ENCODE results near the gene SERPINB1.
A peak's percentile ranks its signal among the peaks of the same experiment; 100 is the strongest.
"Not testable (repeated sequence)": the region's sequence is repeated elsewhere in the genome, so short reads cannot be mapped to it uniquely, and the experiment has no call there.

Gene SERPINB1

DNA sequence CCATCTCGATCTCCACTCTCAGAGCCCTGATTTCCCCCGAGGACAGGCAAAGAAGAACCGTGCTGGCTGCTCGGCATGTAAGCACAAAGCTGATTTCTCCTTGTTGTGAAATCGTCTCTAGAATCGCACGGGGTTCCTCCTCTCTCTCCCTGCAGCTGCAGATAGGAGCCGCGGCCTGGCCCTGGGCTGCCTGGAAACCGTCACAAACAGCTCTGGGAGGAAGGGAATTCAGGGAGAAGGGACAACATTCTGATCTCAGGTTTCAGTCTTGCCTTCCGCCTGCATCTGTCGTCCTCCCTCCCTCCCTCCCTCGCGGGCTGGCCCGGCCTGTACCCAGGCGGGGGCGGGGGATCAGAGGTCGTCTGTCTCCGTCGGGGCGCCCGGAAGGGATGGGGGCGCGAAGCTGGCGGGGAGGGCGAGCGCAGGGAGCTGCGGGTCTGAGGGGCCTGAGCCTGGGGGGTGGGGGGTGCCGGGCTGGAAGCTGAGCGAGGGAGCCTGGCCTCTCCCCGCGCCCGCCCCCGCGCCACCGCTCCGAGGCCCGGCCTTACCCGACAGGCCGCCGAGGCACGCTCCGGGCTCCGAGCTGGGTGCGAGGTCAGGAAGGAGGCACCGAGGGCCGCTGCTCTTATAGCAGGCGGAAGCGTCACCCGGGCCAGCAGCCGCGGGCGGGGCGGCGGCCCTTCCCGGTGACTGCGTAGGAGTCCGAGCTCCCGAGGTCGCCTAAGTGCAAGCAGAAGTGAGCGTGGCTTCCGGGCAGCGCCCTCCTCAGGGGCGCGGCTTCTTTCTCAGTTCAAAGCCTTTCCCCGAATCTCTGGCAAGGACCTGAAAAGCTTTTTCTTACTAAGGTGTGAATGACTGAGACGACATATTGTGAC is at the start of gene SERPINB1:
TSS of gene SERPINB1 (minus strand) at position 600 of the 875 bp plus-strand sequence. CDS start 1,277 bp downstream, outside the sequence.
- DNase-seq, result peak; percentile 92

DNA sequence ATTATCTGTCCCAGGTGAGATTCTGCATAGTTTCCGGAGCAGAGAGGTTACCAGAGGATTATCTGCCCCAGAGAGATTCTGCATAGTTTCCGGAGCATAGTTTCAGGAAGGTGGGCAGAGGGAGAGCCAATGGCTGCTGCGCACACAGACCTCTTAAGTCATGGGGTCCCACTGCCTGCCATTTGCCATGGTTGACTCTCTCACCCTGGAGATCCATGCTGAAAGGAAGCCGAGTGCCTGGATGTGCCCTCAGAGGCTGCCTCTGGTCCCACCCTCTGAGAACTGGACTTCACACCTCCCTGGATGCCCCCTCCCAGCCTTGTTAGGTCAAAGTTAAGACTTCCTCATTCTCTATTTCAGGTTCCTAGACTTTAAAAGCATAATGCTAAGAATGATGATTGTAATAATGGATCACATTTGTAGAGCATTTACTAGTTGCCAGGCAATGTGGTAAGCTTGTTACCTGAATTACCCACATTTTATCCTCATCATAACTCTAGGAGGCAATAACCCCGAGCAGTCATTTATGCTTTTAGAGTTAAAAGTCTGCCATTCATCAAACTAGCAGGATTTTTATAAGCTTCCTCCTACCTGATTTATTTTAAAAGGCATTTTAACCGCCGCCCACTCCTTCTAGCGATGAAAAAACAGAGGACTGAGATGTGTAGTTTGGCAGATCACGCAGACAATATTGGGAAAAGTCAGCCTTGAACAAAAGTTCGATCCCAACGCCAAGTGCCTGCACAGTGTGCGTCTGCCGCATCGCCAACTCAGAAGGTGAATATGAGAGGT is 49.5 kb upstream of the SERPINB1 start:
- DNase-seq, result no peak

DNA sequence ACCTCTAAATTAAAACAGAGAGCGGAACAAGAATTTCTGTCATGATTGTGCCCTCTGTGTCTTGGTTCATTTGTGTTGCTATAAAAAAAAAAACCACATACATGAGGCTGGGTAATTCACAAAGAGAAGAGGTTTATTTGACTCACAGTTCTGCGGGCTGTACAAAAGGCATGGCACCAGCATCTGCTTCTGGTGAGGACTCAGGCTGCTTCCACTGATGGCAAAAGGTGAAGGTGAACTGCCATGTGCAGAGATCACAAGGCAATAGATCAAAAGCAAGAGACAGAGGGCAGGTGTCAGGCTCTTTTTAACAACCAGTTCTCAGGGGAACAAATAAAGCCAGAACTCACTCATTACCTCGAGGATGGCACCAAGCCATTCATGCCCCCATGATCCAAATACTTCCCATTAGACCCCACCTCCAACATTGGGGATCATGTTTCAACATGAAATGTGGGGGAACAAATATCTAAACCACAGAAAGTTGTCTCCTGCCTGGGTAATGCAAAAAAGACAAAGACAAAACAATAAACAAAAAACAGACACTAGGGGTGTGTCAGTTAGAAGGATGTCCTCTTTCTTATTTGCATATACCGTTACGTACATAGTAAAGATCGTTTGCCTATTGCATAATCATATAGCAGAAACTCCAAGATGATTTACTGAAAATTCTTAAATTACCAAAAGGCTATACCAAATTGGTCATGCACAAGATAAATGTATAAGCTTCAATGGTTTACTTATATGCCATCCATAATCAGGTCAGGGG is 44.5 kb upstream of the SERPINB1 start:
- no peak for DNase-seq

DNA sequence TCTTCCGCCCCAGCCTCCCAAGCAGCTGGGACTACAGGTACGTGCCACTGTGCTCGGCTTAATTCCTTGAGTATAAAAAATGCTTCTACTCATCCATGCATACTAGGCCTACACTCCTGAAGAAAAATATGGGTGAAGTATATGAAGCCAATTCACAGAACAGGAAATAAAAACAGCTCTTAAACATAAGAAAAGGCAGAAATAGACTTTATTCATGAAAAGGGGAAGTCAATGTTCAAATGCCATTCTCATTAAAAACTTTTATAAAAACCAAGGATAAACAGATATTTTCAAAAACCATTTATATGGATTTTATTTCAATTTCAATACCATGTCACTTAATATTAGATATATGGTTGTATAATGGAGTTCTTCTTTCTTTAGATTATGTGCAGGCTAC is 43.1 kb upstream of the SERPINB1 start:
- DNase-seq, result no peak

DNA sequence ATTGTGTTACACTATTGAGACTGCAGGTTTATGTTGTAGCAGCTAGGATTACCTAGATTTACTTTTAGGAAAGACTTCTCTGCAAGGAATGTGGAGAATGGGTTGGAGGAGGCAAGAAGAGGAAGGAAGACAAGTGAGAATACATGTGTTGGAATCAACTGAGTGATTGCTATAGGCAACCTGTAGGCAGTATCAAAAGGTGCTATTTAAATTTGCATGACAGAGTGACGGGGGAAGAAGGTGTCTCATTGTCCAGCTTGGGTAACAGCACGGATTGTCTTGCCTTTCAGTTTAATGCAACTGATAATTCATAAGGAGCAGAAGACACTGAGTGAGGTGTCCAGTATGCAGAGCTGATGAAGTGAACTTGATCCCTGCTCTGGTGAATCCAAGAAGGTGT is 42.0 kb upstream of the SERPINB1 start:
- no peak for DNase-seq

DNA sequence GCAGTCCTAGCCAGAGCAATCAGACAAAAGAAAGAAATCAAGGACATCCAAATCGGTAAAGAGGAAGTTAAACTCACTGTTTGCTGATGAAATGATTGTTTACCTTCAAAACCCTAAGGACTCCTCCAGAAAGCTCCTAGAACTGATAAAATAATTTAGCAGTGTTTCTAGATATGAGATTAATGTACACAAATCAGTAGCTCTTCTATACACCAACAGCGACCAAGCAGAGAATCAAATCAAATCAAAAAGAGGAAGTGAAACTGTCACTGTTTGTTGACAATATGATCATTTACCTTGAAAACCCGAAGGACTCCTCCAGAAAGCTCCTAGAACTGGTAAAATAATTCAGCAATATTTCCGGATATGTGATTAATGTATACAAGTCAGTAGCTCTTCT is 39.8 kb upstream of the SERPINB1 start:
- DNase-seq, result no peak

DNA sequence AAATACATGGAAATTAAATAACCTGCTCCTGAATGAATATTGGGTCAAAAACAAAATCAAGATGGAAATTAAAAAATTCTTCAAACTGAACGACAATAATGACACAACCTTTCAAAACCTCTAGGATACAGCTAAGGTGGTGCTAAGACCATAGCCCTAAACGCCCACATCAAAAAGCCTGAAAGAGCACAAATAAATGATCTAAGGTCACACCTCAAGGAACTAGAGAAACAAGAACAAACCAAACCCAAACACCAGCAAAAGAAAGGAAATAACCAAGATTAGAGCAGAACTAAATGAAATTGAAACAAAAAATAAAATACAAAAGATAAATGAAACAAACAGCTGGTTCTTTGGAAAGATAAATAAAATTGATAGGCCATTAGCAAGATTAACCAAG is 38.5 kb upstream of the SERPINB1 start:
- not testable (repeated sequence) for DNase-seq

DNA sequence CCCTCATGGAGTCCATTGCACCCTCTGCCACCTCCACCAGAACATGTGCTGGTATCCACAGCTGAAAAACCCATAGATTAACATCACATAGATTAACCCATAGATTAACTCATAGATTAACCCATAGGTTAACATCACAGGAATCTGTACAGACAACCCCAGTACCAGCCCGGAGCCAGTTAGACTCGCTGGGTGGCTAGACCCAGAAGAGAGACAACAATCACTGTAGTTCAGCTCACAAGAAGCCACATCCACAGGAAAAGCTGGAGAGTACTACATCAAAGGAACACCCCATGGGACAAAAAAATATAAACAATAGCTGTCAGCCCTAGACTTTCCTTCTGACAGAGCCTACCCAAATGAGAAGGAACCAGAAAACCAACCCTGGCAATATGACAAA is 36.3 kb upstream of the SERPINB1 start:
- DNase-seq, result no peak

DNA sequence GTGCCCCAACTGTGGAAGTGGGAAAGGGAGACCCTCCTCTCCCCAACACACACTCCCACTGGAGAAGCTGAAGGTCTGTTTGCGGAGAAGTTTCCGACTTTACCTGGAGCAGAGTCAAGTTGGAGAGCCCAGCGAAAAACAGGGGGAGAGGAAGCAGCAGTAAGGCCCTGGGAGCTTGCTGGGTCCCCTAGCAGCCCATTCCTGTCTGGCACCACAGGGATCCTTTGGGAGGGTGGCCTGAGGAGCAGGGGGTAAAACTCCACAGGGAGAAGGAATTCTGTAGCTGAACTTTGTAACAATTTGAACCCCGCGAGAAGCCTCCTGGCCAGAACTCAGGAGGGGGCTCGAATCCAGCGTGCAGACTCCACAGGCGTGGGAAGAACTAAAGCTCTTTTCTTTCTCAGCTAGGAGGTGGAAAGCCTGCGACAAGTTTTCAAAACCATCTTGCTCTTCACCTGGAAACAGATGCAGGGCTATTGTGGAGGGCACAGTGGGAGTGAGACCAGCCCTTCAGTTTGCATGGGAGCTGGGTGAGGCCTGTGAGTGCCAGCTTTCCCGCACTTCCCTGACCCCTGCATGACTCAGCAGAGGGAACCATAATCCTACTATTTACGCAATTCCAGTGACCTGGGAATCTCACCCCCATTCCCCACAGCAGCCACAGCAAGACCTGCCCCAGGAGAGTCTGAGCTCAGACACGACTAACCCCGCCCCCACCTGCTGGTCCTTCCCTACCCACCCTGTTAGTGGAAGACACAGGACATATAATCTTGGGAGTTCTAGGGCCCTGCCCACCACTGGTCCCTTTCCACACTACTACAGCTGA is 35.6 kb upstream of the SERPINB1 start:
- DNase-seq, result no peak

DNA sequence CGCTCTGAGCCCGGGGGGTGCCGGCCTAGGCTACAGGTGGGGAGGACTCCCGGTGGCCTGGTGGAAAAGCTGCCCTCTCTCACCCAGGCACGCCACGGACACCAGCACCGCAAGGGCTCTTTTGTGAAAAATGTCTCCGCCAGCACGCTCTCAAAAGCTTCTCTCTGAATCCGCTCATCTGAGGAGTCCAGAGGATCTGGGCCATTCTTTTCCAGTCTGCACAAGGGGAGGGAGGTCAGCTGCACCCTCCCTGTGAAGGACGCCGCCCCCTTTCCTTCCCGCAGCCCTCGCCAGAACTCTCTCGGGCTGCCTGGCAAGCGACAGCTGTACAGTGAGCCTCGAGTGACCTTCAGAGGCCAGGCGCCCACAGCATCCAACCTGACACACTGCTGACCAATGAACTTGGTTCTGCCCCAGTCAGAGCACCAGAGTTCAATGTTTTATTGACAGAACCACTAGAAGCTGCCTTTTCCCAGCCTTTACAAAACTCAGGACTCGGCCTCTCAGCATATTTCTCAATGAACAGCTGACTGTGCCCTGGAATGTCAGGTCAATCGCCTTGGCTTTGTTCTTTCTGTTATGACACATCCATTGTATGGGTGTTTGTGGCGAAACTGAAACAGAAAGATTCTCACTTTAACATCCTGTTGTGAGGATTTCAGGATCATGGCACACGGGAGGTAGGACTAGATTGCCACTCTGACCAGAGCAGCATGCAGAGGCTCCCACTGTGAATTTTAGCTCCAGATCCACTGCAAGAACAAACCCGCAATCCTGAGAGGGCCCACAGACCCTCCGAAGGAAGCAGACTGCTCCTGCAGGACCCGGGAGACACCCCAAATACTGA is 34.8 kb upstream of the SERPINB1 start:
- peak; percentile 46 for DNase-seq

DNA sequence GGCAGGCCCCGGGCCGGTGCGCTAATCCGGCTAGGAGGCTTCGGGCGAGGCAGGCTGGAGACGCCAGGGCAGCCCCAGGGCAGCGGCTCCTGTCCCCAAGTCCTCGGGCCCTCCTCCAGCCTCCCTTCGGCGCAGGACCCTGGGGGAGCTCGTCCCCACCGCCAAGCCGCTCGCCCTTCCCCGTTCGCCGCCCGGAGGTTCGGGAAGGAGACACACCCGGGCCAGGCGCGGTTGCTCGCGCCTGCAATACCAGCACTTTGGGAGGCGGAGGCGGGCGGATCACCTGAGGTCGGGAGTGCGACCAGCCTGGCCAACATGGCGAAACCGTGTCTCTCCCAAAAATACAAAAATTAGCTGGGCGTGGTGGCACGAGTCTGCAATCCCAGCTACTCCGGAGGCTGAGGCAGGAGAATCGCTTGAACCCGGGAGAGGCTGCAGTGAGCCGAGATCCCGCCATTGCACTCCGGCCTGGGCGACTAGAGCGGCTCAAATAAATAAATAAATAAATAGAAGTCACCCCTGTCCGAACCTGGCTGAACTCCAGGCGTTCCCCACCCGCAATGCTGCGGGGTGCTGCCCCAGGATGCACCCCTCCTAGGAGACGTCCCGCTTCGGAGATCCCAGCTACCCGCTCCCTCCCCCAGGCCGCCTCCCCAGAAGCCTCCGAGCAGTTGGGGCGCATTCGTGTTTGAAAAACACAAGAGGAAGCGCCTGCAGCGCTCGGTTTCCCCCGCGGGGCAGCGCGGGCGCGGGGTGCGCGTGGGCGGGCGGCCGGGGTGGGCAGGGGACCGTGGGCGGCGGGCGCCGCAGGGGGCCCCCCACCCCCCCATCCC is 33.9 kb upstream of the SERPINB1 start:
- peak; percentile 50 for DNase-seq

DNA sequence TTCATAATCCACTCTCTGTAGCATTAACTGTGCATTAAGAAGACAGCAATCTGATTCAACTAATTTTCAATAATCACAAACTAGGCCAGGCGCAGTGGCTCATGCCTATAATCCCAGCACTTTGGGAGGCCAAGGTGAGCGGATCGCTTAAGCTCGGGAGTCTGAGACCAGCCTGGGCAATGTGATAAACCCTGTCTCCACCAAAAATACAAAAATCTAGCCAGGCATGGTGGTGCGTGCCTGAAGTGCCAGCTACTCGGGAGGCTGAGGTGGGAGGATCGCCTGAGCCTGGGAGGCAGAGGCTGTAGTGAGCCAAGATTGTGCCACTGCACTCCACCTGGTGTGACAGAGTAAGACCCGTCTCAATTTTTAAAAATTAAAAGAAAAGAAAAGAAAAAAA is 32.0 kb upstream of the SERPINB1 start:
- DNase-seq, result no peak

DNA sequence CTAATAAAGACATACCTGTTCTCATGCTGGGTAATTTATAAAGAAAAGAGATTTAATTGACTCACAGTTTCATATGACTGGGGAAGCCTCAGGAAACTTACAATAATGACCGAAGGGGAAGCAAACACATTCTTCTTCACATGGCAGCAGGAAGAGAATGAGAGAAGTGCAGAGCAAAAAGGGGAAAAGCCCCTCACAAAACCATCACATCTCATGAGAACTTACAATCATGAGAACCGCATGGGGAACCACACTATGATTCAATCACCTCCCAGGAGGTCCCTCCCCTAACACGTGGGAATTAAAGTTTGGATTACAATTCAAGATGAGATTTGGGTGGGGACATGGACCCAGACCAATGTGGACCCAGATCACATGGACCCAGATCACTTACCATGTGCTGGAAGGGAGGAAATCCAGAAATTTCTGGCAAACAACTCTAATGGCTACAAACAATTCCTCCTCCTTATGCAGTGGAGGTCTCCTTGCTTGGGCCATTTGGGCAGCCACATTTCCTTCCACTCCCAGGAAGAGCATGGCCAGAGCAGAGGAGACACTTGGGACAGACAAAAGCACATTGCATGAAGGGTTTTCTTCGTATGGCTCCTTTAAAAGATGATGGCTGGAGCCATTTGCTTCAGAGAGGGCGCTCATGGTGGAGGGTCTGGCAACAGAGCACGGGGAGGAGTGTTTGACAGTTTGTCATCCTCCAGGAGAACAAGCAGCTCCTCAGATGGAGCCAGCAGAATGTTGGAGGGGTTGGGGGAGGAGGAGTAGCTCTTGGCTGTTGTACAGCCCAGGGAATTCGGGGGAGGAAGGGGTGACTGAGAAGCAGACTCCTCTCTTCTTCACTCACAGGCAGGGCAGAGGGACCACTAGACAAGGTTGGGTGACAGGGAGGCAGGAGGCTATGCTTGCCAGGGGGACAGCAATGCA is 31.0 kb upstream of the SERPINB1 start:
- DNase-seq, result no peak

DNA sequence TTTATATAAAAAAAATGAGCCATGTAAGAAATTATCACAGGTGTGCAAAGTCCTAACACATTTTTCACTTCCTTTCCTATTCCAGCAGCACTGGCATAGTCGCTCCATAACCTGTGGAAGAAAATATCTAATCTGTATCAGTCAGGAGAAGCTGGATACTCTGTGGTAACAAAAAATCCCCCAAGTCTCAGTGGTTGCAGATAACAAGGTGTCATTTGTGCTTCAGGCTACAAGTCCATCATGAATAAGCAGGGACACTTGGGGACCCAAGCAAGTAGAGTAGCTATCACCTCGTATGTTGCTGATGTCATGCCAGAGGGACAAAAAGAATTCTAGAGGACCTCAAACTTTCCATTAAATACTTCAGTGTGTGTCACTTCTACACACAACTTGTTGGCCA is 30.3 kb upstream of the SERPINB1 start:
- no peak for DNase-seq

DNA sequence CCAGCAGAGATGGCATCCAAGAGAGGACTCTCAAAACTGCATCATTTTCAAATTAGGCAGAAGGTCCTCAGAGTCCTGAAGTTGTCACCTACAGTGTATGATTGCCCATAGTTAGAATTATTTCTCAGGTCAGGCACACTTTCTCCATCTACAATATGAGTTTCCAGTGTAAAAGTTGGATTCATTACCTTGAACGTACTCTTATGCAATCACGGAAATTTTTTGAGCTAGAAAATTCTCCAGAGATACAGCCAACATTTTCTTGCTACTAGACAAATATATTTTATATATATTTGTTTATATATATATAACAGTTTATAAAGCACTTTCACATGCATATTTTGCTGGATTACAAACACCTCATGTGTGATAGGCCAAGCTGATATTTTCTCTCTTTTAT is 29.4 kb upstream of the SERPINB1 start:
- DNase-seq, result no peak

DNA sequence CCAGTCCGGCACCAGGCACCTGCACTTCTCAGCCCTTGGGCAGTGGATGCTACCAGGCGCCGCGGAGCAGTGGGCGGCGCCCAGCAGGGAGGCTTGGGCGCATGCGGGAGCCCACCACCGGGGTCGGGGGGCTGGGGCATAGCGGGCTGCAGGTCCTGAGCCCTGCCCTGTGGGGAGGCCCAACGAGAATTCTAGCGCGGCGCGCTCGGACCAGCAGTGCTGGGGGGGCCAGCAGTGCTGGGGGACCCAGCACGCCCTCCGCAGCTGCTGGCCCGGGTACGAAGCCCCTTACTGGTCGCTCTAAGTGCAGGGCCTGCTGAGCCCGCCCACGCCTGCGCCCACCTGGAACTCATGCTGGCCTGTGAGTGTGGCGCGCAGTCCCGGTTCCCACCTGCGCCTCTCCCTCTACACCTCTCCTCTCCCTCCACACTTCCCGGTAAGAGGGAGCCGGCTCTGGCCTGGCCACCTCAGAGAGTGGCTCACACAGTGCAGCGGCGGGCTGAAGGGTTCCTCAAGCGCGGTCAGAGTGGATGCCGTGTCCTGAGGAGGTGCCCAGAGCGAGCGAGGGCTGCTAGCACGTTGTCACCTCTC is 28.5 kb upstream of the SERPINB1 start:
- DNase-seq, result no peak

DNA sequence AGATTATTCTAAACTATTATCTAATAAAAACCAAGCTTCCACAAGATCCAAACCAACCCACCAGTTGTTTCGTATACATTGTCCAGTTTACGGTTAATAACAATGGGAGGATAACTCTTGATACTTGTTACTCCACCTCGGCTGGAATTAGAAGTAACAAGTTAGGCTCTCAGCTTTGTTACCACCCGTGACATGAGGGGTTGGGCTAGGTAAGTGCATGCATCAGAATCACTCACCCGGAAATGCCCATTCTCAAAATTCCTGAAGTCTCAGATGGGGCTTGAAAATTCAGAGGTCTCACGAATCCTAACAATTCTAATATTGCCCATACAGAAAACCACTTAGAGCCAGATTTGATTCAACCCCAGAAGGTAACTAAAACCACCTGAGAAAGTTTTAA is 27.0 kb upstream of the SERPINB1 start:
- no peak for DNase-seq

DNA sequence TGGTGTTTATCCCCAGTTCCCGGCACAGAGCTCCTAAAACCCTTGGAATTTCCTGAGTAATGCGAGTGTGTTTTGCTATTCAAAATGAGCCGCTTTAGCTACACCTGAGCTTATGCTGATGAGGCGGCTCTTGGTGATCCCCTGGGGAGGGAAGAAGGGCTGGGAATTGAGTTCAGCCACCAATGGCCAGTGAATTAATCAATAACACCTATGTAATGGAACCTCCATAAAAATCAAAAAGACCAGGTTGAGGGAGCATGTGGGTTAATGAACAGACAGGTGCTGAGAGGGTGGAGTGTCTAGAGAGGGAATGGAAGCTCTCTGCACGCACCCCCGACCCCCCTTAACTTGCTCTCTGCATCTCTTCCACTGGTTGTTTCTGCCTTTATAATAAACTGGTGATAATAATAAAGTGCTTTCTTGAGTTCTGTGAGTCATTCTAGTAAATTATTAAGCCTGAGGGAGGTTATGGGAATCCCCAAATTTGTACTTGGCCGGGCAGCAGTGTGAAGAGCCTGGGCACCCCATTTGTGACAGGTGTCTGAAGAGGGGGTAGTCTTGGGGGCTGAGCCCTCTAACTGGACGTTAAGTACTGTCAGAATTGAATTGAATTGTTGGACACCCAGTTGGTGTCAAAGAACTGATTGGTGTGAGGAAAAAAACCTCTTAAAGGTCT is 24.6 kb upstream of the SERPINB1 start:
- DNase-seq, result no peak

All from activated CD4-positive, alpha-beta T cell treated with anti-CD3 and anti-CD28 coated beads, Interleukin-2, Interleukin-6, amounts not matched to agents 100 ng/mL and 50 ng/mL, durations not matched to agents 16 hours and 8 hours (primary cell).